ENCODE results near the gene CLEC16A.

The CLEC16A gene

DNA sequence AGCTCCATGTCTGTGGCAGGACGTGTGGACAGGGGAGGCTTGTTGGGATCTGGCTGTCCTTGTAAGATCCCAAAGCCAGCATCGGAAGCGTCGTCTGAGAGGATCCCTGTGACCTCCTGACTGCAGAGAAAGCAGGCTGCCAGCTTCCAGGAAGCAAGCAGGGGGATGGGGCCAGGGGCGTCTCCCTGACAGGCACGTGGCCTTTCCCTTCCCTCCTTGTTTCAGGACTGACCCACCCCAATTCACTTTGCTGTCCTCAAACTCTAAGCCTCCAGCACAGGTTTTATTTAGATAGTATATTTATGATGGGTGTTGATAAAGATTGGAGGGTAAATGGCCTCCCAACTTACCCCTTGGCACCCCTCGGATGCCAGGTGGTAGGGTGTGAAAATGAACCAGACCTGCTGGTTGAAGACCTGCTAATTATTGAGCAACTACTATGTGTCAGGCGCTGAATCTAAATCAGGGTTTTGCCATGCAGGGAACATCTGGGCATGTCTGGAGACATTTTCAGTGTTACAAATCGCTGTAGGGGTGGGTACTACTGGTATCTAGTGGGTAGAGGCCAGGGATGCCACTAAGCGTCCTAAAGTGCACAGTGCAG lies 287.1 kb downstream of the CLEC16A start:
- DNase-seq, result no peak

All from eye (tissue), 1 donor.